ENCODE measurements around the gene ITGBL1. TPM values are rescaled to one million over a fixed set of nuclear protein-coding genes. Genes with fewer than 3 reads are reported as not detected.

Gene ITGBL1
- total RNA-seq, 3 donors from 2014 or later = 0.06 to 2.3 (median 1.1) TPM

- ATAC-seq (peak; percentile 43), DNase-seq (peak in 1 of 3 donors; percentile 73)
- intact Hi-C loops (cut with DNase I, micrococcal nuclease) = loop anchor here in 1 of 2 donors (10.0 kb wide), 1 partner anchor 240 kb away; no protein-coding TSS in a partner anchor
- H3K9me3 ChIP-seq = no peaks in the 10 kb centered on the region
- no peak overlapping the region for H3K4me3 ChIP-seq
- H3K36me3 ChIP-seq (ENCODE audit: low read depth) = no peaks in the 10 kb centered on the region
- H3K4me1 ChIP-seq (ENCODE audit: low read depth) = no peaks in the 10 kb centered on the region
- TF ChIP-seq, protein P1, sequence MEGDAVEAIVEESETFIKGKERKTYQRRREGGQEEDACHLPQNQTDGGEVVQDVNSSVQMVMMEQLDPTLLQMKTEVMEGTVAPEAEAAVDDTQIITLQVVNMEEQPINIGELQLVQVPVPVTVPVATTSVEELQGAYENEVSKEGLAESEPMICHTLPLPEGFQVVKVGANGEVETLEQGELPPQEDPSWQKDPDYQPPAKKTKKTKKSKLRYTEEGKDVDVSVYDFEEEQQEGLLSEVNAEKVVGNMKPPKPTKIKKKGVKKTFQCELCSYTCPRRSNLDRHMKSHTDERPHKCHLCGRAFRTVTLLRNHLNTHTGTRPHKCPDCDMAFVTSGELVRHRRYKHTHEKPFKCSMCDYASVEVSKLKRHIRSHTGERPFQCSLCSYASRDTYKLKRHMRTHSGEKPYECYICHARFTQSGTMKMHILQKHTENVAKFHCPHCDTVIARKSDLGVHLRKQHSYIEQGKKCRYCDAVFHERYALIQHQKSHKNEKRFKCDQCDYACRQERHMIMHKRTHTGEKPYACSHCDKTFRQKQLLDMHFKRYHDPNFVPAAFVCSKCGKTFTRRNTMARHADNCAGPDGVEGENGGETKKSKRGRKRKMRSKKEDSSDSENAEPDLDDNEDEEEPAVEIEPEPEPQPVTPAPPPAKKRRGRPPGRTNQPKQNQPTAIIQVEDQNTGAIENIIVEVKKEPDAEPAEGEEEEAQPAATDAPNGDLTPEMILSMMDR (IDR thresholded peaks at IDR 0.05) = no peak
These were observed 62.3 kb downstream of the ITGBL1 start for GRCh38 chr13:101514695-101515275.

DNA sequence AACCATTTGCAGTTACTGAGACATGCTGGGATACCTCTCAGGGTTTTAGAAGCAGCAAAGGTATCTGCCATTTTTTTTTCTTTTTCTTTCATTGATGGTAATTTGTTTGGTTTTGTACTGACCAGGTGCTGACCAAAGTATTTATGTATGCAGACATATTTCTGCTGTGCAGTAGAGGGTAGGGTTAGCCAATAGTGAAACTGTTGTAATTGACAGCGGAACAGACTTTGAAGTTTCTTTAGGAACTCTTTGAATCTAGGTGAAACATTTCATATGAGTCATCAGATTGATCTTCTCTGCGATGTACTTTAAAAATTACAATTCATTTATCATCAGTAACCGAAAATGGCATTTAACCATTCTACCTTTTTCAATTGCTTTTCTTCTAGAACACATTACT lies 63.0 kb downstream of the ITGBL1 start:
- DNase-seq (no peak), ATAC-seq (no peak)
- TF ChIP-seq, protein P1 (IDR thresholded peaks at IDR 0.05) = no peak
- Histone ChIP-seq H3K4me3 (no peak overlapping the region), H3K36me3 (ENCODE audit: low read depth) (no peaks in the 10 kb centered on the region), H3K9me3 (no peaks in the 10 kb centered on the region), H3K4me1 (ENCODE audit: low read depth) (no peaks in the 10 kb centered on the region)
- intact Hi-C loops (cut with DNase I, micrococcal nuclease) = loop anchor here in 1 of 2 donors (10.0 kb wide), 1 partner anchor 239 kb away; no protein-coding TSS in a partner anchor

GRCh38 chr13:101516262-101516661 lies 63.8 kb downstream of the ITGBL1 start:
- intact Hi-C loops (cut with DNase I, micrococcal nuclease) = loop anchor here in 1 of 2 donors (10.0 kb wide), 1 partner anchor 239 kb away; no protein-coding TSS in a partner anchor
- no peaks in the 10 kb centered on the region for H3K4me1 ChIP-seq (ENCODE audit: low read depth)
- H3K36me3 ChIP-seq (ENCODE audit: low read depth) = no peaks in the 10 kb centered on the region
- TF ChIP-seq, protein P1 (IDR thresholded peaks at IDR 0.05) = no peak
- ATAC-seq (no peak), DNase-seq (no peak)
- H3K4me3 ChIP-seq = no peak overlapping the region
- no peaks in the 10 kb centered on the region for H3K9me3 ChIP-seq

GRCh38 chr13:101520672-101521071 lies 68.2 kb downstream of the ITGBL1 start:
- Histone ChIP-seq H3K4me1 (ENCODE audit: low read depth) (no peaks in the 10 kb centered on the region), H3K9me3 (no peaks in the 10 kb centered on the region), H3K4me3 (no peak overlapping the region), H3K36me3 (ENCODE audit: low read depth) (no peaks in the 10 kb centered on the region)
- TF ChIP-seq, protein P1 (IDR thresholded peaks at IDR 0.05) = no peak
- ATAC-seq = peak; percentile 66
- intact Hi-C loops (cut with DNase I, micrococcal nuclease) = no loop called here
- peak in 1 of 3 donors; percentile 4 for DNase-seq

DNA sequence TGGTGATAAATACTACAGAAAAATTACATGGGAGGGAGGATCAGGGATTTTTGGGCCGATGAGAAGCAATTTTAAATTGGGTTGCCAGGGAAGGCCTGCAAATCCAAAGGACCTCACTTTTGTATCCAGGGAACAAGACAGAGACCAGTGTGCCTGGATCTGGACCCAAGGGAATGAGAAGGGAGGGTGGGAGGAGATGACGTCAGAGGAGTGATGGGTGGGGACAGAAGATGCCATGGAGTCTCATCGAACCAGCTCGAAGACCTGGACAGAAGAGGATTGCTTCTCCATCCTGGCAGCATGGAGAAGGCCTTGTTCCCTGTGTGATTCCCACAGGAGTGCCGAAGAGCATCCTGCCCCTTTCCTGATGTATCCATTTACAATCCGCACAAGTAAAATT lies 68.9 kb downstream of the ITGBL1 start:
- DNase-seq (no peak), ATAC-seq (no peak)
- TF ChIP-seq, protein P1 (IDR thresholded peaks at IDR 0.05) = no peak
- H3K4me3 ChIP-seq = no peak overlapping the region
- H3K4me1 ChIP-seq (ENCODE audit: low read depth) = no peaks in the 10 kb centered on the region
- H3K9me3 ChIP-seq = no peaks in the 10 kb centered on the region
- intact Hi-C loops (cut with DNase I, micrococcal nuclease) = no loop called here
- no peaks in the 10 kb centered on the region for H3K36me3 ChIP-seq (ENCODE audit: low read depth)
